HL-60 (cell line): ENCODE results near the gene FCRL1.

Experiments
- DNase-seq, 2 experiments: peaks; one replicate each; pipeline ENCODE4 v3.0.0-alpha.2; 2010 to 2020; ENCODE audit warnings: low read depth in 1 of 2, low spot score in 1 of 2
- H3K27ac ChIP-seq: fragments of 250-450 bp; sonication (Bioruptor Pico); replicated peaks from 2 replicates; pipeline ENCODE4 v1.5.1; 2020; ENCODE audit warnings: mild to moderate bottlenecking, moderate library complexity
- H3K27me3 ChIP-seq: fragments of 250-450 bp; sonication (Bioruptor Pico); 2 replicates; pipeline ENCODE4 v1.5.1; 2021; ENCODE audit warnings: mild to moderate bottlenecking, moderate library complexity; ENCODE audit not compliant: insufficient read depth, poor library complexity, severe bottlenecking
- H3K4me3 ChIP-seq: replicated peaks from 2 replicates; pipeline ENCODE4 v1.5.1; 2011; ENCODE audit warnings: mild to moderate bottlenecking, control low read depth, low read length; ENCODE audit not compliant: insufficient read depth
- CTCF ChIP-seq: IDR thresholded peaks from one replicate; pipeline ENCODE4 v1.5.1; 2011; ENCODE audit warnings: low read length, control low read depth, inconsistent platforms; ENCODE audit not compliant: insufficient read depth
- GABPA ChIP-seq: IDR thresholded peaks from 2 replicates; pipeline ENCODE4 v1.6.1; 2012; ENCODE audit warnings: low read depth
- POLR2AphosphoS5 ChIP-seq: IDR thresholded peaks from 2 replicates; pipeline ENCODE4 v1.6.1; 2012; ENCODE audit warnings: low read depth
- SPI1 ChIP-seq: IDR thresholded peaks from 2 replicates; pipeline ENCODE4 v1.6.1; 2012; ENCODE audit warnings: low read depth, mild to moderate bottlenecking, borderline replicate concordance
- TF ChIP-seq, protein P1 (sequence below): IDR thresholded peaks from 2 replicates; pipeline ENCODE4 v1.6.1; 2012; ENCODE audit warnings: low read depth; ENCODE audit not compliant: insufficient replicate concordance

The FCRL1 gene

DNA sequence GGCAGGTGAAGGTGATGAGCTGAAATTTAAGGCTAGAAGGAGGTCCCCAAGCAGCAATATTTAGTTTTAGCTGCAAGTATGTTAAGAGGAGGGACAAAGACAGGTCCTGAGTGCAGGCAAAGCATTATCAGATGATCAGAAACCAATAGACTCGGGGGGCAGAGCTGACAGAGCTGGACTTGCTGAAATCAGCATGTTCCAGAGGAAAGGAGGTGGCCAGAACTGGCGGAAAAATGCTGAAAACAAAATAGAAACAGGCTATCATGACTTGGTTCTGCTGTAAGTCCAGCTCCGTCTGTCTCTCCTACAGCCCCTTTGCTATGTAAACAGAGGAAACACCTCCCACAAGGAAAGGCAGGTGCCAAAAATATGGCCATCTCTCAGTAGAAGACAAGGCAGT lies 21.8 kb upstream of the FCRL1 start, which contains the start of gene CD5L:
TSS of gene CD5L (minus strand) at position 101 of the 400 bp plus-strand sequence. CDS start 107 bp downstream, outside the sequence.
- TF ChIP-seq GABPA (no peak), CTCF (no peak), POLR2AphosphoS5 (no peak), SPI1 (no peak)
- TF ChIP-seq, protein P1, sequence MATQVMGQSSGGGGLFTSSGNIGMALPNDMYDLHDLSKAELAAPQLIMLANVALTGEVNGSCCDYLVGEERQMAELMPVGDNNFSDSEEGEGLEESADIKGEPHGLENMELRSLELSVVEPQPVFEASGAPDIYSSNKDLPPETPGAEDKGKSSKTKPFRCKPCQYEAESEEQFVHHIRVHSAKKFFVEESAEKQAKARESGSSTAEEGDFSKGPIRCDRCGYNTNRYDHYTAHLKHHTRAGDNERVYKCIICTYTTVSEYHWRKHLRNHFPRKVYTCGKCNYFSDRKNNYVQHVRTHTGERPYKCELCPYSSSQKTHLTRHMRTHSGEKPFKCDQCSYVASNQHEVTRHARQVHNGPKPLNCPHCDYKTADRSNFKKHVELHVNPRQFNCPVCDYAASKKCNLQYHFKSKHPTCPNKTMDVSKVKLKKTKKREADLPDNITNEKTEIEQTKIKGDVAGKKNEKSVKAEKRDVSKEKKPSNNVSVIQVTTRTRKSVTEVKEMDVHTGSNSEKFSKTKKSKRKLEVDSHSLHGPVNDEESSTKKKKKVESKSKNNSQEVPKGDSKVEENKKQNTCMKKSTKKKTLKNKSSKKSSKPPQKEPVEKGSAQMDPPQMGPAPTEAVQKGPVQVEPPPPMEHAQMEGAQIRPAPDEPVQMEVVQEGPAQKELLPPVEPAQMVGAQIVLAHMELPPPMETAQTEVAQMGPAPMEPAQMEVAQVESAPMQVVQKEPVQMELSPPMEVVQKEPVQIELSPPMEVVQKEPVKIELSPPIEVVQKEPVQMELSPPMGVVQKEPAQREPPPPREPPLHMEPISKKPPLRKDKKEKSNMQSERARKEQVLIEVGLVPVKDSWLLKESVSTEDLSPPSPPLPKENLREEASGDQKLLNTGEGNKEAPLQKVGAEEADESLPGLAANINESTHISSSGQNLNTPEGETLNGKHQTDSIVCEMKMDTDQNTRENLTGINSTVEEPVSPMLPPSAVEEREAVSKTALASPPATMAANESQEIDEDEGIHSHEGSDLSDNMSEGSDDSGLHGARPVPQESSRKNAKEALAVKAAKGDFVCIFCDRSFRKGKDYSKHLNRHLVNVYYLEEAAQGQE = no peak
- no peak within 1 kb of the TSS for H3K4me3 ChIP-seq
- H3K27me3 ChIP-seq = no peaks in the 10 kb centered on the region
- DNase-seq = no peak
- H3K27ac ChIP-seq = no peak within 1 kb of the TSS

- TF ChIP-seq, protein P1 = no peak
- TF ChIP-seq POLR2AphosphoS5 (no peak), SPI1 (no peak), CTCF (no peak), GABPA (no peak)
- Histone ChIP-seq H3K27ac (no peak overlapping the region), H3K27me3 (no peaks in the 10 kb centered on the region), H3K4me3 (no peak overlapping the region)
- DNase-seq = no peak
Measured at GRCh38 chr1:157838966-157839365, 19.0 kb upstream of the FCRL1 start.

DNA sequence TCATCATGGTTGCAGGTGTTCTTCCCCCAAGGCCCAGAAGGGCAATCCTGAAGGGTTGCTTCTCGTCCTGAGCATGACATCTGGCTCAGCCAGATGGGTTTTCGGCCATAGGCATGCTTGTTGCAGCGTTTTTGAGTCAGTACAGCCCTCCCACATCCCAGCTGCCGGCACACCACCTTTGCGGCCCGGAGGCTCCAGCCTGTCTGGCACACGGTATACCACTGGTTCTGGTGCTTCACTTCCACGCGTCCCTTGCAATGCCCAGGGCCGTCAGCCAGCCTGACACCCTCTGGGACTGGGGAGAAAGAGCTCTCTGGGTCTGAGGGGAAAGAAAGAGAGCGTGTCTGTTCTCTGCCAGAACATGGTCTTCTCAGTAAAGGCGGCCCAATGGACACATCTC lies 14.5 kb upstream of the FCRL1 start:
- no peak for DNase-seq
- H3K27ac ChIP-seq = no peak overlapping the region
- TF ChIP-seq CTCF (no peak), GABPA (no peak), SPI1 (no peak)
- TF ChIP-seq, protein P1 = no peak
- H3K4me3 ChIP-seq = no peak overlapping the region
- H3K27me3 ChIP-seq = no peaks in the 10 kb centered on the region
